ENCODE results near the gene LRRC18. TPM values are rescaled to one million over a fixed set of nuclear protein-coding genes. Genes with fewer than 3 reads are reported as not detected.

The LRRC18 gene
- total and polyA plus RNA-seq, 12 donors: not detected

GRCh38 chr10:48981310-48981907 is 41.8 kb upstream of the LRRC18 start:
- peak; percentile 59 to 85 (median 72) for DNase-seq
- intact Hi-C loops (cut with DNase I): loop anchor here in 1 of 2 donors (5.0 kb wide), 1 partner anchor 181 kb away; no protein-coding TSS in a partner anchor
- Histone ChIP-seq H3K36me3 (replicated peaks in 1 of 2) (no peaks in the 10 kb centered on the region), H3K27me3 (no peaks in the 10 kb centered on the region), H3K27ac (no peak overlapping the region), H3K9me3 (replicated peaks in 1 of 3) (no peaks in the 10 kb centered on the region), H3K4me1 (replicated peaks in 1 of 2) (peaks cover 0 to 9% of the 10 kb centered on the region in 2 donors), H3K4me3 (no peak overlapping the region)
- TF ChIP-seq POLR2A (IDR thresholded peaks at IDR 0.05) (no peak), CTCF (IDR thresholded peaks at IDR 0.05) (peak; percentile 73 to 91 (median 86))
- WGBS, 4 donors: 25 to 34% (median 31%) methylated on average over 11 to 12 of the region's 12 CpGs

GRCh38 chr10:48978318-48978717 is 38.7 kb upstream of the LRRC18 start:
- WGBS, 4 donors: 81 to 94% (median 89%) methylated on average over 4 to 5 of the region's 5 CpGs

GRCh38 chr10:48976196-48976595 is 36.6 kb upstream of the LRRC18 start:
- H3K27me3 ChIP-seq: no peaks in the 10 kb centered on the region
- TF ChIP-seq POLR2A (IDR thresholded peaks at IDR 0.05) (no peak), CTCF (IDR thresholded peaks at IDR 0.05) (peak in 5 of 6 experiments; percentile 35 to 53 (median 37))
- H3K4me1 ChIP-seq (replicated peaks in 1 of 2): no peaks in the 10 kb centered on the region
- no peak overlapping the region for H3K27ac ChIP-seq
- intact Hi-C loops (cut with DNase I): loop anchor here (5.0 to 10.0 kb wide), 2 partner anchors 186 to 539 kb away; no protein-coding TSS in a partner anchor
- H3K9me3 ChIP-seq (replicated peaks in 1 of 3): no peaks in the 10 kb centered on the region
- H3K4me3 ChIP-seq: no peak overlapping the region
- peak; percentile 31 to 70 (median 49) for DNase-seq
- no peaks in the 10 kb centered on the region for H3K36me3 ChIP-seq (replicated peaks in 1 of 2)

More at GRCh38 chr10:48978318-48978717, 38.7 kb upstream of the LRRC18 start:
- TF ChIP-seq POLR2A (IDR thresholded peaks at IDR 0.05) (no peak), CTCF (IDR thresholded peaks at IDR 0.05) (no peak)
- Histone ChIP-seq H3K27me3 (no peaks in the 10 kb centered on the region), H3K36me3 (replicated peaks in 1 of 2) (no peaks in the 10 kb centered on the region), H3K9me3 (replicated peaks in 1 of 3) (no peaks in the 10 kb centered on the region), H3K27ac (no peak overlapping the region), H3K4me3 (no peak overlapping the region), H3K4me1 (replicated peaks in 1 of 2) (no peaks in the 10 kb centered on the region)
- no peak for DNase-seq
- intact Hi-C loops (cut with DNase I): loop anchor here (5.0 to 10.0 kb wide), 2 partner anchors 184 to 536 kb away; no protein-coding TSS in a partner anchor

GRCh38 chr10:48974510-48975156 is 35.0 kb upstream of the LRRC18 start:
- whole genome bisulfite sequencing, 4 donors: 89 to 96% (median 92%) methylated on average over 6 to 12 of the region's 12 CpGs
- Histone ChIP-seq H3K27me3 (no peaks in the 10 kb centered on the region), H3K36me3 (replicated peaks in 1 of 2) (no peaks in the 10 kb centered on the region), H3K4me3 (no peak overlapping the region), H3K27ac (no peak overlapping the region), H3K4me1 (replicated peaks in 1 of 2) (no peaks in the 10 kb centered on the region), H3K9me3 (replicated peaks in 1 of 3) (no peaks in the 10 kb centered on the region)
- no peak for TF ChIP-seq CTCF (IDR thresholded peaks at IDR 0.05)
- TF ChIP-seq POLR2A (IDR thresholded peaks at IDR 0.05): no peak
- intact Hi-C loops (cut with DNase I): loop anchor here (5.0 to 10.0 kb wide), 3 partner anchors 188 to 540 kb away; no protein-coding TSS in a partner anchor
- DNase-seq: no peak

Measured in adrenal gland (tissue), 12 donors.